Karpas-422 (cell line): Measurements from ENCODE around the gene HEATR5B. TPM values are rescaled to one million over a fixed set of nuclear protein-coding genes. Genes with fewer than 3 reads are reported as not detected.

Experiments used
- DNase-seq: peaks from one replicate; pipeline ENCODE4 v3.0.0-alpha.2; 2015
- H2AFZ ChIP-seq: fragments of 200-600 bp; sonication (generic); 2 replicates; pipeline ENCODE4 v1.6.1; 2014; ENCODE audit warnings: antibody characterized with exemption, low read length, mixed read lengths
- H3K27ac ChIP-seq: fragments of 200-600 bp; sonication (generic); 2 replicates; pipeline ENCODE4 v1.5.1; 2014; ENCODE audit warnings: mild to moderate bottlenecking, low read length, moderate library complexity
- H3K27me3 ChIP-seq: fragments of 200-600 bp; sonication (generic); 2 replicates; pipeline ENCODE4 v1.6.1; 2014; ENCODE audit warnings: low read length, mixed read lengths
- H3K36me3 ChIP-seq: fragments of 200-600 bp; sonication (generic); 2 replicates; pipeline ENCODE4 v1.6.1; 2014; ENCODE audit warnings: low read length, mixed read lengths; ENCODE audit not compliant: insufficient read depth
- H3K4me1 ChIP-seq: fragments of 200-600 bp; sonication (generic); 2 replicates; pipeline ENCODE4 v1.6.1; 2014; ENCODE audit warnings: mild to moderate bottlenecking, low read length, mixed read lengths
- H3K4me2 ChIP-seq: fragments of 200-600 bp; sonication (generic); 2 replicates; pipeline ENCODE4 v1.6.1; 2014; ENCODE audit warnings: low read length, low read depth, mild to moderate bottlenecking; ENCODE audit not compliant: poor library complexity, severe bottlenecking
- H3K4me3 ChIP-seq: fragments of 200-600 bp; sonication (generic); 2 replicates; pipeline ENCODE4 v1.5.1; 2014; ENCODE audit warnings: mild to moderate bottlenecking, antibody characterized with exemption, low read length, mixed read lengths
- H3K79me2 ChIP-seq: fragments of 200-600 bp; sonication (generic); 2 replicates; pipeline ENCODE4 v1.6.1; 2014; ENCODE audit warnings: mild to moderate bottlenecking, low read length, mixed read lengths
- H3K9ac ChIP-seq: fragments of 200-600 bp; sonication (generic); 2 replicates; pipeline ENCODE4 v1.6.0; 2014; ENCODE audit warnings: low read length
- H3K9me2 ChIP-seq: fragments of 200-600 bp; sonication (generic), shearing (Covaris generic); replicated peaks from 2 replicates; pipeline ENCODE4 v1.6.0; 2014; ENCODE audit warnings: mild to moderate bottlenecking, low read length, moderate library complexity; ENCODE audit not compliant: insufficient read depth
- H3K9me3 ChIP-seq: fragments of 300-700, 200-600 bp; sonication (generic); 2 replicates; pipeline ENCODE4 v1.6.1; 2014; ENCODE audit warnings: low read length, mixed read lengths
- H4K20me1 ChIP-seq: fragments of 200-600 bp; sonication (generic); 2 replicates; pipeline ENCODE4 v1.6.1; 2014; ENCODE audit warnings: mild to moderate bottlenecking, antibody characterized with exemption, low read length, low read depth; ENCODE audit not compliant: insufficient read depth
- total RNA-seq: library from RNA; depleted of rRNA; stranded (reverse); fragments of >200 nt; shearing (Covaris generic); gene quantifications from 2 replicates; pipeline ENCODE4 v1.2.3, GENCODE V29; 2014; ENCODE audit warnings: low replicate concordance

Gene HEATR5B
- total RNA-seq, 1 experiment from 2014 or later, result 53.1 TPM

DNA sequence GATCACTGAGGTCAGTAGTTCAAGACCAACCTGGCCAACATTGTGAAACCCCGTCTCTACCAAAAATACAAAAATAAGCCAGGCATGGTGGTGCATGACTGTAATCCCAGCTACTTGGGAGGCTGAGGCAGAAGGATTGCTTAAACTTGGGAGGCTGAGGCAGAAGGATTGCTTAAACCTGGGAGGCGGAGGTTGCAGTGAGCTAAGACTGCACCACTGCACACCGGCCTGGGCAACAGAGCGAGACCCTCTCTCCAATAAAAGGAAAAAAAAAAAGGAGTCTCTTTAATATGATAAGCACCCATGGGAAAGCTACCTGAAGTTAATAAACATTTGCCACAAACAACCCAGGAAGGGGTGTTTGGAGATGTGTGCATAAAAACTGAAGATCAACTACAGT is 120.4 kb downstream of the HEATR5B start:
- H3K9ac ChIP-seq, result no peak overlapping the region
- H3K4me3 ChIP-seq, result no peak overlapping the region
- H3K4me1 ChIP-seq, result peaks cover 30% of the 10 kb centered on the region
- no peaks in the 10 kb centered on the region for H3K9me2 ChIP-seq
- peak overlapping the region; percentile 100 for H3K4me2 ChIP-seq
- no peak for DNase-seq
- H3K36me3 ChIP-seq, result no peaks in the 10 kb centered on the region
- no peaks in the 10 kb centered on the region for H3K27me3 ChIP-seq
- no peak overlapping the region for H2AFZ ChIP-seq
- no peak overlapping the region for H3K27ac ChIP-seq
- no peaks in the 10 kb centered on the region for H4K20me1 ChIP-seq
- H3K9me3 ChIP-seq, result no peaks in the 10 kb centered on the region
- H3K79me2 ChIP-seq, result peaks cover 72% of the 10 kb centered on the region

DNA sequence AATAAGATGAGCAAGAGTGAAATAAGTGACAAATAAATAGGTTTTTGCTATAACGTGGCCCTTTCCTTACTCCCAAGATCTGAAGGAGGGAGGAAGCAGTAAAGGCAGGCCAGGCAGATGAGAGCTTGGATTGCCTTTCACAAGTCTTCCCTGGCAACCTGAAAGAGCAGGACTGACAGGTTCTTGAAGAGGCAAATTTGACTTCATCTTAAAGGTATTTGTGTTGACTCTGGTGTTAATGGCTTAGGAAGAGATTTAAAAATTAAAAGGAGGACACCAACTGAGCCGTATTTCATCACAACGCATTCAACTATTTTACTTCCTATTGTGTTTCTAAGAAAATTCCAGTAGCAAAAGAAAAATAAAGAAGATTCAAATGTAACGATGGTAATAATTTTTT is 121.1 kb downstream of the HEATR5B start:
- no peak overlapping the region for H2AFZ ChIP-seq
- peaks cover 25% of the 10 kb centered on the region for H3K4me1 ChIP-seq
- no peak overlapping the region for H3K27ac ChIP-seq
- no peaks in the 10 kb centered on the region for H3K27me3 ChIP-seq
- no peak overlapping the region for H3K4me3 ChIP-seq
- H3K36me3 ChIP-seq, result no peaks in the 10 kb centered on the region
- no peak overlapping the region for H3K4me2 ChIP-seq
- H3K79me2 ChIP-seq, result peaks cover 78% of the 10 kb centered on the region
- no peaks in the 10 kb centered on the region for H4K20me1 ChIP-seq
- no peak overlapping the region for H3K9ac ChIP-seq
- no peak for DNase-seq
- H3K9me3 ChIP-seq, result no peaks in the 10 kb centered on the region
- no peaks in the 10 kb centered on the region for H3K9me2 ChIP-seq

DNA sequence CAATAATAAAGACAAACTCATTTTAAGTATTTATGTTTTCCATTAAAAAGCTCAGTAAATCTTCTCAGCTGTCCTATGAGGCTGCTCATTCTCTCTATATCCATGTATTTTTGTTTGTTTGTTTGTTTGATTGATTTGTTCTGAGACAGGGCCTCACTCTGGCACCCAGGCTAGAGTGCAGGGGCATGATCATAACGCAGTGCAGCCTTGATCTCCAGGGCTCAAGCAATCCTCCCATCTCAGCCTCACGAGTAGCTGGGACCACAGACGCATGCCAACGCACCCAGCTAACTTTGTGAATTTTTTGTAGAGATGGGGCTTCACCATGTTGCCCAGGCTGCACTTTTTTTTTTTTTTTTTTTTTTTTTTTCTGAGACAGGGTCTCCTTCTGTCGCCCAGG is 123.4 kb downstream of the HEATR5B start:
- no peaks in the 10 kb centered on the region for H3K36me3 ChIP-seq
- H3K9me3 ChIP-seq, result no peaks in the 10 kb centered on the region
- DNase-seq, result no peak
- no peak overlapping the region for H3K4me2 ChIP-seq
- H3K9me2 ChIP-seq, result no peaks in the 10 kb centered on the region
- H3K9ac ChIP-seq, result no peak overlapping the region
- H3K27ac ChIP-seq, result no peak overlapping the region
- no peak overlapping the region for H3K4me3 ChIP-seq
- H2AFZ ChIP-seq, result no peak overlapping the region
- peaks cover 28% of the 10 kb centered on the region for H3K4me1 ChIP-seq
- H3K79me2 ChIP-seq, result peaks cover 97% of the 10 kb centered on the region
- no peaks in the 10 kb centered on the region for H4K20me1 ChIP-seq
- H3K27me3 ChIP-seq, result no peaks in the 10 kb centered on the region

DNA sequence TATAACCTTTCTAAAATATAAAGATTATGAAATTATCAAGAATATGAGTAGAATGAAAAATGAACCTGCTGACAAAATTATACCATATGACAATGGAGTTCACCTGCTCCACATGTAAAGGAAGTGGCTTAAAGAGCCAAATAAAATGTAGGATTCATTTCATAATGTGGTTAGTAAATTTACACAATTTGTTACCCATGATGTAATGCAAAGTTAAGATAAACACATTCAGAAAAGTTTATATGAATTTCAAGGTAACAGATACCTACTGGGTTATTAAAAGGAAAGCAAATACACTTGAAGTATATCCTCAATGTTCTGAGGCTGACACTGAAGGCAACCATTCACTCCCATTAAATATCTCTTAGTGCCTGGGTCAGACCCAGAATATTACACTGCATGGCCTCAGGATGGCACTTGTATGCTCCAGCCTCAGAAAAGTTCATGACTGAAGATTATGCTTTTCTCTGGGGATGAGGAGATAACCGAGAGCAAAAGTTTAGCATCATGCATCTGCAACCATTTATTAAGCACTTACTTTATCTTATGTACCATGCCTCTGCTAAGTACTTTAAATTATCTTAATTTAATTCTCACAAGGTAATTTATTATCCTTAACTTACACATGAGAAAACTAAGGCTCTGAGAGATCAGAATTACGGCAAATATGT is 124.0 kb downstream of the HEATR5B start:
- H3K36me3 ChIP-seq, result no peaks in the 10 kb centered on the region
- H3K4me1 ChIP-seq, result peaks cover 27% of the 10 kb centered on the region
- no peak for DNase-seq
- H3K79me2 ChIP-seq, result peaks cover 97% of the 10 kb centered on the region
- no peak overlapping the region for H3K9ac ChIP-seq
- no peak overlapping the region for H3K4me3 ChIP-seq
- H3K9me3 ChIP-seq, result no peaks in the 10 kb centered on the region
- H3K27me3 ChIP-seq, result no peaks in the 10 kb centered on the region
- no peak overlapping the region for H3K4me2 ChIP-seq
- H2AFZ ChIP-seq, result no peak overlapping the region
- no peak overlapping the region for H3K27ac ChIP-seq
- H4K20me1 ChIP-seq, result no peaks in the 10 kb centered on the region
- H3K9me2 ChIP-seq, result no peaks in the 10 kb centered on the region

DNA sequence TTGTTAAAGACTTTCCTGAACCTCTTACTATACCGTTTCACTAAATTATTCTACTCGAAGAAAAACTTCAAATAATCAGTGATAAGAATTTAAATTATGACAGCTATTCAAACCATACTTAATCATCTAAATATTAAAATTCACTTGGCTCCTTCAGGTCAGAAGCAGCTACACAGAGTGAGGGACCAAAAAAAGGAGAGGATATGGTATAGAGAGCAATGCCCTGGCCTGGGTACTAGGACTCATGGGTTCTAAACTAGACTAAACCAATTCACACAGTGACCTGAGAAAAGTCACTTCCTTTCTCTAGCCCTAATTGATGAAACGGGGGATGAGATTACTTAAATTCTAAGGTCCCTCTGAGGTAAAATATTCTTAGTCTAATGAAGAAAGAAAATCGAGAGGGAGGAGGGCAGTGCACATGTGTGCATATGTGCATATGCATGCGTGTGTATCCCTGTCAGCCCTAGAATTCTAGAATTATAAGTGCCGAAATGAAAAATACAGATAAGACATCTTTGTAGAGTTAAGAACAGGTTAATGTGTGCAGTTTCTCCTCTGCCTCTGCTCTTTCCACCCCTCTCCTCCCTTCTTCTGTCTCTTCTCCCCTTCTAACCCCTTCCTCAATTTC is 129.1 kb downstream of the HEATR5B start:
- H3K4me1 ChIP-seq, result peaks cover 23% of the 10 kb centered on the region
- no peak overlapping the region for H3K4me3 ChIP-seq
- no peaks in the 10 kb centered on the region for H3K27me3 ChIP-seq
- no peak overlapping the region for H3K9ac ChIP-seq
- peaks cover 2% of the 10 kb centered on the region; the same call in 1 of the 2 replicates for H3K36me3 ChIP-seq
- peaks cover 95% of the 10 kb centered on the region for H3K79me2 ChIP-seq
- no peaks in the 10 kb centered on the region for H4K20me1 ChIP-seq
- no peaks in the 10 kb centered on the region for H3K9me3 ChIP-seq
- H3K4me2 ChIP-seq, result no peak overlapping the region
- H2AFZ ChIP-seq, result no peak overlapping the region
- no peak for DNase-seq
- H3K9me2 ChIP-seq, result no peaks in the 10 kb centered on the region
- no peak overlapping the region for H3K27ac ChIP-seq

DNA sequence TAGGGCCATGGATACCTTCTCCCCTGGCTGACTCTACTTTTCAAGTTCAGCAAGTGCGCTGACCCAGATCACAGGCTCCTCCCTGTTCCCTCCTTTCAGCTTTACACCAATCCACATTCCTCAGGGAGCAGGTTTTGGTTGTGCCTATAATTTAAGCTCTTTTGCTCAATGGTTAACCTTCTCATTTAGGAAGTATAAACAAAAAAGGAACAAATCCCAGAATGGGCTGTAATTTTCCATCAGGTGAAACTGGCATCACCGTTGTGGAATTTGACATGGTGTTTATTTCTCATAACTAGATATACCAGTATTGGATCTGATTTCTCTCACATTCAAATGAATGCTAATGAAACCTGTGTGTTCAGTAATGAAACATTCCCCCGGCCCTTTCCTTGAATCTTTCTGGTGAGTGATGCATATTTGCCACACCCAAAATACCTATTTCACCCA is 131.4 kb downstream of the HEATR5B start:
- H3K9me3 ChIP-seq, result no peaks in the 10 kb centered on the region
- H3K4me2 ChIP-seq, result no peak overlapping the region
- H4K20me1 ChIP-seq, result no peaks in the 10 kb centered on the region
- peaks cover 94% of the 10 kb centered on the region for H3K79me2 ChIP-seq
- no peaks in the 10 kb centered on the region for H3K9me2 ChIP-seq
- H3K27ac ChIP-seq, result no peak overlapping the region
- no peak for DNase-seq
- no peaks in the 10 kb centered on the region for H3K27me3 ChIP-seq
- no peak overlapping the region for H2AFZ ChIP-seq
- H3K4me1 ChIP-seq, result peaks cover 23% of the 10 kb centered on the region
- no peak overlapping the region for H3K4me3 ChIP-seq
- H3K36me3 ChIP-seq, result peaks cover 2% of the 10 kb centered on the region; the same call in 1 of the 2 replicates
- no peak overlapping the region for H3K9ac ChIP-seq

DNA sequence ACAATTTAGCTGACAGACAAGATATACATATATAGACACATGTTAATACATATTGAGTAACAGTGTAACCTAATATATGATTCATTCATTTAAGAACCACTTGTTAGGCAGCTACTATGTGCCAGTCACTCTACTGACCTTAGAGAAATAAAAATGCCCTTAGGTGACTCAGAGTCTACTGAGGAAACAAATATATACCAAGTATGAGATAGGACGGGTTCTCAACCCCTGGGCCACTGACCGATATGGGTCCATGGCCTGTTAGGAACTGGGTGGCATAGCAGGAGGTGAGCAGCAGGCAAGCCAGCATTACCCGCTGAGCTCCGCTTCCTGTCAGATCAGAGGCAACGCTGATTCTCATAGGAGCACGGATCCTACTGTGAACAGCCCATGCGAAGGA is 132.6 kb downstream of the HEATR5B start:
- Histone ChIP-seq H3K4me1 (peaks cover 17% of the 10 kb centered on the region), H2AFZ (no peak overlapping the region), H3K9me2 (no peaks in the 10 kb centered on the region), H3K79me2 (peaks cover 95% of the 10 kb centered on the region), H3K27ac (no peak overlapping the region), H3K4me2 (no peak overlapping the region), H3K27me3 (no peaks in the 10 kb centered on the region), H4K20me1 (no peaks in the 10 kb centered on the region), H3K9ac (no peak overlapping the region), H3K9me3 (no peaks in the 10 kb centered on the region), H3K36me3 (peaks cover 2% of the 10 kb centered on the region; the same call in 1 of the 2 replicates), H3K4me3 (no peak overlapping the region)
- no peak for DNase-seq

DNA sequence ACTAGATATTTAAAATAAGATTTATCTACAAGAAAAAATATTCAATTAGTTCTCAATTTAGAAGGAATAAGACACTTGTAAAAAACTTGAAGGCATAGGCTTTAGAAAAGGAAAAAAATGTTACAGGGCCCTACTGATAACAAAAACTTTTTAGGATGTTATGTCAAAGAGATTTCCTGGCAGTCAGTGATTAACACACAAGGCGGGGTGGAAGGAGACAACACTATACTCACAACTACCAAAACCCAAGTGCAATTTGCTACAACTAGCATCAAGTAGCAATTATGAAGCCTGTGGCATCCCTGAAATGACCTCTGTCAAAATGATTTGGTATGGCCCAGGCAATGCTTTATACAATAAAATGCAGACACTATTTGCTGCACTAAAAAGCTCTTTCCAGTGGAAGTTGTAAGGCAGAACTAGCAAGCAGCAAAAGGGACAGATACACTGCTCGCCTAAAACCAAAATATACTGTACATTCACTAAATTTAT is 133.1 kb downstream of the HEATR5B start:
- H3K27me3 ChIP-seq, result no peaks in the 10 kb centered on the region
- peaks cover 12% of the 10 kb centered on the region for H3K4me1 ChIP-seq
- H3K9me3 ChIP-seq, result no peaks in the 10 kb centered on the region
- no peak overlapping the region for H2AFZ ChIP-seq
- no peak overlapping the region for H3K4me2 ChIP-seq
- H3K4me3 ChIP-seq, result no peak overlapping the region
- H3K9ac ChIP-seq, result no peak overlapping the region
- H3K36me3 ChIP-seq, result peaks cover 2% of the 10 kb centered on the region; the same call in 1 of the 2 replicates
- H4K20me1 ChIP-seq, result no peaks in the 10 kb centered on the region
- DNase-seq, result no peak
- H3K27ac ChIP-seq, result no peak overlapping the region
- H3K79me2 ChIP-seq, result peaks cover 95% of the 10 kb centered on the region
- H3K9me2 ChIP-seq, result no peaks in the 10 kb centered on the region
